Measurements from ENCODE around the gene ABHD15.

Gene ABHD15

DNA sequence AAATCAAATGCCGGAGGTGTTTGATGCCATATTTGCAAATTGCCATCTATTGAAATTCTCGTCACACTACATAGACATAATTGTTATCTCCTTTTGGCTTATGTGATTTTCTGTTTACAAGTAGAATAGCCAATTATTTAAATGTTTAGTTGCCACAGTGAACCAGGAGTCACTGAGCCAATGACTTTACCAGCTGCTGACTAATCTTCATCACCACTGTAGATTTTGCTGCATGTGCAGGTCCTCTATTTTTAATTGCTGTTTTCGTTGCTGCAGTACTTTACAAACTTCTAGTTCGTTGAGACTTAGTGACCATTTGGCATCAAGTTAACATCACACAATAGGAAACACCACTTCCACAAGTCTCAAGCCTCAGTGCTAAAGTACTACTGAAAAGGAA is 22.8 kb downstream of the ABHD15 start:
- no peak overlapping the region for H3K27ac ChIP-seq
- TF ChIP-seq, protein P1, sequence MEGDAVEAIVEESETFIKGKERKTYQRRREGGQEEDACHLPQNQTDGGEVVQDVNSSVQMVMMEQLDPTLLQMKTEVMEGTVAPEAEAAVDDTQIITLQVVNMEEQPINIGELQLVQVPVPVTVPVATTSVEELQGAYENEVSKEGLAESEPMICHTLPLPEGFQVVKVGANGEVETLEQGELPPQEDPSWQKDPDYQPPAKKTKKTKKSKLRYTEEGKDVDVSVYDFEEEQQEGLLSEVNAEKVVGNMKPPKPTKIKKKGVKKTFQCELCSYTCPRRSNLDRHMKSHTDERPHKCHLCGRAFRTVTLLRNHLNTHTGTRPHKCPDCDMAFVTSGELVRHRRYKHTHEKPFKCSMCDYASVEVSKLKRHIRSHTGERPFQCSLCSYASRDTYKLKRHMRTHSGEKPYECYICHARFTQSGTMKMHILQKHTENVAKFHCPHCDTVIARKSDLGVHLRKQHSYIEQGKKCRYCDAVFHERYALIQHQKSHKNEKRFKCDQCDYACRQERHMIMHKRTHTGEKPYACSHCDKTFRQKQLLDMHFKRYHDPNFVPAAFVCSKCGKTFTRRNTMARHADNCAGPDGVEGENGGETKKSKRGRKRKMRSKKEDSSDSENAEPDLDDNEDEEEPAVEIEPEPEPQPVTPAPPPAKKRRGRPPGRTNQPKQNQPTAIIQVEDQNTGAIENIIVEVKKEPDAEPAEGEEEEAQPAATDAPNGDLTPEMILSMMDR (conservative IDR thresholded peaks at IDR 0.05), result no peak

DNA sequence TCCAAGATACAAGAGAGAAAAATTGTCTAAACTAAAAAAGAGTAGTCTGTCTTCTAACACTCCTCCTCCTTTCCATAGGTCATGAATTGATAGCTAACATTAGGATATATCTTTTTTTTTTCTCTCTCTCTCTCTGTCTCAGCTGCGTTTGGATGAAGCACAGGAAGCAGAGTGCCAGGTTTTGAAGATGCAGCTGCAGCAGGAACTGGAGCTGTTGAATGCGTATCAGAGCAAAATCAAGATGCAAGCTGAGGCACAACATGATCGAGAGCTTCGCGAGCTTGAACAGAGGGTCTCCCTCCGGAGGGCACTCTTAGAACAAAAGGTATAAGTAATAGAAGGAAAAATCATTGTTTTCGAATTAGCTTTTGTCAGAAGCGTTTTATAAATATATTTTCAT is 32.9 kb downstream of the ABHD15 start:
- TF ChIP-seq, protein P1 (conservative IDR thresholded peaks at IDR 0.05), result no peak
- no peak overlapping the region for H3K27ac ChIP-seq

GRCh38 chr17:29526322-29526721 is 40.5 kb downstream of the ABHD15 start:
- H3K27ac ChIP-seq, result no peak overlapping the region
- TF ChIP-seq, protein P1 (conservative IDR thresholded peaks at IDR 0.05), result no peak

DNA sequence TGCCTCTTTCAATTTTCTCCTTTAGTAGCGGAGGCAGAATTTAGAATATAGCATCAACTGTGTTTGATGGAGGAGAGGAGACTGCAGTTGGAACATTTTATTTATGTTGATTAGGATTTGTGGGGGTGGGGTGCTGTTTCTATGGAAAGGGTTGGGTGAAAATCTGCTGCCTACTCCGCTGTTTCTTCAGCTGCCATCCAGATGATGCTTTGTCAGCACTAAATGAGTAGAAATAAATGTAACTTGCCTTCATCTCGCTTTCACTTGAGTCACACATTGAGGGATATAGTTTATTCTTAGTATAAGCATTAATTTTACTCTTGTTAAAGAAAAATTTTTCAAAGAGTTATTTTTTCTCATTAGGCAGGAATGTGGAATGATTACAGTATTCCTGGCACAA is 42.1 kb downstream of the ABHD15 start:
- TF ChIP-seq, protein P1 (conservative IDR thresholded peaks at IDR 0.05), result no peak
- no peak overlapping the region for H3K27ac ChIP-seq

- no peak overlapping the region for H3K27ac ChIP-seq
- TF ChIP-seq, protein P1 (conservative IDR thresholded peaks at IDR 0.05), result no peak
Measured at GRCh38 chr17:29518359-29518758, 48.5 kb downstream of the ABHD15 start.

DNA sequence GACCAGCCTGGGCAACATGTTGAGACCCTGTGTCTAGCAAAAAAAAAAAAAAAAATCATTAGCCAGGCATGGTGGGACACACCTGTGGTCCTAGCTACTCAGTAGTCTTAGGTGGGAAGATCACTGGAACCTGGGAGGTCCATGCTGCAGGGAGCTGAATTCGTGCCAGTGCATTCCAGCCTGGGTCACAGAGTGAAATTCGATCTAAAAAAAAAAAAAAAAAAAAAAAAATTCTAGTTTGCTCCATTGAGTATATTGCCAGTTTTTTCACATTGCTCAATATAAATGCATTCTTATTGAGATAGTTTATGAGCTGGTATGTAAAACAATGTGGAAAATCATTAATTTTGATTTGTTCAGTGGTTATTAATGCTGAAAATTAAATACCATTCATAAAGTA is 52.0 kb downstream of the ABHD15 start:
- TF ChIP-seq, protein P1 (conservative IDR thresholded peaks at IDR 0.05), result no peak
- no peak overlapping the region for H3K27ac ChIP-seq

DNA sequence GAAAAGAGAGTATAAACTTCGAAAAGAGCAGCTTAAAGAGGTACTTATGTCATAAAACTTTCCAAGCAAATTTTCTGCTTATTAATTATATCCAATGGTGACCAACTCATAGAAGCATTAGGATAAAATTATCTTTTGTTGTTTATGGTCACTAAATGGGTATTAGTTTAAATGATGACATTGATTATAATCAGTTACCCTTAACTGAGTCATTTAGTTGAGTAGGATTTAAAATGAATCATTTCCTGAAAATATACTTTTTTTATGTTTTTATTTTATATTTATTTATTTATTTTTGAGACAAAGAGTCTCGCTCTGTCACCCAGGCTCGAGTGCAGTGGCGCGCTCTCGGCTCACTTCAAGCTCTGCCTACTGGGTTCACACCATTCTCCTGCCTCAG is 55.9 kb downstream of the ABHD15 start:
- TF ChIP-seq, protein P1 (conservative IDR thresholded peaks at IDR 0.05), result no peak
- no peak overlapping the region for H3K27ac ChIP-seq

All from VCaP (cell line).